ENCODE results near the gene LIMA1.

LIMA1 gene

DNA sequence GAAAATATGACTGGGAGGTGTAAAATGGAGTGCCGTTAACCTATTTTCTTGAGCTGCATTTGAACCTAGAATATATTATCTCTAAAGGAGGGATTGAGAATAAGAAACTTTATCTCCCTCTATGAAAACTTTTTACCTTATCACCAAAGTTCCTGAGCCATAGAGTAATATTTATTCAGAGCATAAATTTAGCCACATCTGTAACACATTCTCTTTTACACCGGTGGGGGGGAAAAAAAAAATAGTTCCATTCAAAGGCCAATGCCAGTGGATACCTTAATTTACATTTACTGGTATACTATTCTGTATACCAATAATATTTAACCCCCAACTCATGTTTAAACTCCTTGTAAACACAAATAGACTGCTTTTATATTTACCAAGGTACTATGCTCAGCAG is 137.9 kb downstream of the LIMA1 start:
- TF ChIP-seq, protein P1, sequence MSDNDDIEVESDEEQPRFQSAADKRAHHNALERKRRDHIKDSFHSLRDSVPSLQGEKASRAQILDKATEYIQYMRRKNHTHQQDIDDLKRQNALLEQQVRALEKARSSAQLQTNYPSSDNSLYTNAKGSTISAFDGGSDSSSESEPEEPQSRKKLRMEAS (IDR thresholded peaks at IDR 0.05; ENCODE audit: low read depth, low read length): no peak
- no peak for TF ChIP-seq MYC (IDR thresholded peaks at IDR 0.05; ENCODE audit: low read depth, low read length)
- TF ChIP-seq POLR2A (IDR thresholded peaks at IDR 0.05; ENCODE audit: extremely low read depth, insufficient read length): no peak
- TF ChIP-seq, protein P2, sequence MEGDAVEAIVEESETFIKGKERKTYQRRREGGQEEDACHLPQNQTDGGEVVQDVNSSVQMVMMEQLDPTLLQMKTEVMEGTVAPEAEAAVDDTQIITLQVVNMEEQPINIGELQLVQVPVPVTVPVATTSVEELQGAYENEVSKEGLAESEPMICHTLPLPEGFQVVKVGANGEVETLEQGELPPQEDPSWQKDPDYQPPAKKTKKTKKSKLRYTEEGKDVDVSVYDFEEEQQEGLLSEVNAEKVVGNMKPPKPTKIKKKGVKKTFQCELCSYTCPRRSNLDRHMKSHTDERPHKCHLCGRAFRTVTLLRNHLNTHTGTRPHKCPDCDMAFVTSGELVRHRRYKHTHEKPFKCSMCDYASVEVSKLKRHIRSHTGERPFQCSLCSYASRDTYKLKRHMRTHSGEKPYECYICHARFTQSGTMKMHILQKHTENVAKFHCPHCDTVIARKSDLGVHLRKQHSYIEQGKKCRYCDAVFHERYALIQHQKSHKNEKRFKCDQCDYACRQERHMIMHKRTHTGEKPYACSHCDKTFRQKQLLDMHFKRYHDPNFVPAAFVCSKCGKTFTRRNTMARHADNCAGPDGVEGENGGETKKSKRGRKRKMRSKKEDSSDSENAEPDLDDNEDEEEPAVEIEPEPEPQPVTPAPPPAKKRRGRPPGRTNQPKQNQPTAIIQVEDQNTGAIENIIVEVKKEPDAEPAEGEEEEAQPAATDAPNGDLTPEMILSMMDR (IDR thresholded peaks at IDR 0.05; ENCODE audit: low read depth, low read length): no peak
- no peak overlapping the region for H3K4me3 ChIP-seq (ENCODE audit: low read depth, low read length)
- DNase-seq (ENCODE audit: low read depth): no peak

DNA sequence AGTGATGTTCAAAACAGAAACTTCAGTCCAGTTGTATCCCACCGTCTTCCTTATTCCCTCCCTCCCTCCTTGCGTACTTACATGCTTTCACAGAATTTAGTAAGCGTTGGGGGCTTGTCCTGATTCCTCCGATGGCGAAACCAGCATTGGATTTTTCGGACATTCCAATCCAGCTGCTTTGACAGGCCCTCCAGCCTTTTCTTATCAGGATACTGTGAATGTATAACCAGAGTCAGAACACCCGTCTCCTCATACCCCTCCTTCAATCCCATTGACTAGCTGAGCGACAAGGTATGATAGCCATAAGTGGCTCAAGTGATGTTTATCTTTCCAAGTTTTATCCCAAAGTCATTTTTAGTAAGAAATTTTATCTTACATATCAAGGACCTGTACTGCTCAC is 140.3 kb downstream of the LIMA1 start:
- DNase-seq (ENCODE audit: low read depth): no peak
- no peak overlapping the region for H3K4me3 ChIP-seq (ENCODE audit: low read depth, low read length)
- TF ChIP-seq POLR2A (IDR thresholded peaks at IDR 0.05; ENCODE audit: extremely low read depth, insufficient read length) (no peak), MYC (IDR thresholded peaks at IDR 0.05; ENCODE audit: low read depth, low read length) (no peak)
- TF ChIP-seq, protein P1 (IDR thresholded peaks at IDR 0.05; ENCODE audit: low read depth, low read length): no peak
- TF ChIP-seq, protein P2 (IDR thresholded peaks at IDR 0.05; ENCODE audit: low read depth, low read length): no peak

- TF ChIP-seq MYC (IDR thresholded peaks at IDR 0.05; ENCODE audit: low read depth, low read length) (no peak), POLR2A (IDR thresholded peaks at IDR 0.05; ENCODE audit: extremely low read depth, insufficient read length) (no peak)
- TF ChIP-seq, protein P2 (IDR thresholded peaks at IDR 0.05; ENCODE audit: low read depth, low read length): peak; percentile 57
- DNase-seq (ENCODE audit: low read depth): peak; percentile 76
- H3K4me3 ChIP-seq (ENCODE audit: low read depth, low read length): no peak overlapping the region
These were observed 150.7 kb downstream of the LIMA1 start for GRCh38 chr12:50132505-50133135.

GRCh38 chr12:50129290-50129689 is 154.0 kb downstream of the LIMA1 start:
- no peak for DNase-seq (ENCODE audit: low read depth)
- TF ChIP-seq, protein P2 (IDR thresholded peaks at IDR 0.05; ENCODE audit: low read depth, low read length): no peak
- TF ChIP-seq MYC (IDR thresholded peaks at IDR 0.05; ENCODE audit: low read depth, low read length): no peak
- TF ChIP-seq POLR2A (IDR thresholded peaks at IDR 0.05; ENCODE audit: extremely low read depth, insufficient read length): no peak
- TF ChIP-seq, protein P1 (IDR thresholded peaks at IDR 0.05; ENCODE audit: low read depth, low read length): no peak
- no peak overlapping the region for H3K4me3 ChIP-seq (ENCODE audit: low read depth, low read length)

- no peak overlapping the region for H3K4me3 ChIP-seq (ENCODE audit: low read depth, low read length)
- TF ChIP-seq, protein P1 (IDR thresholded peaks at IDR 0.05; ENCODE audit: low read depth, low read length): no peak
- TF ChIP-seq POLR2A (IDR thresholded peaks at IDR 0.05; ENCODE audit: extremely low read depth, insufficient read length) (no peak), MYC (IDR thresholded peaks at IDR 0.05; ENCODE audit: low read depth, low read length) (no peak)
- TF ChIP-seq, protein P2 (IDR thresholded peaks at IDR 0.05; ENCODE audit: low read depth, low read length): no peak
- DNase-seq (ENCODE audit: low read depth): no peak
These were observed 155.8 kb downstream of the LIMA1 start for GRCh38 chr12:50127546-50127945.

All from NB4 (cell line).